ENCODE results near the gene TUNAR. TPM values are rescaled to one million over a fixed set of nuclear protein-coding genes. Genes with fewer than 3 reads are reported as not detected.

Gene TUNAR
- total RNA-seq, 2 donors from 2014 or later = 26.2 to 30.0 TPM

DNA sequence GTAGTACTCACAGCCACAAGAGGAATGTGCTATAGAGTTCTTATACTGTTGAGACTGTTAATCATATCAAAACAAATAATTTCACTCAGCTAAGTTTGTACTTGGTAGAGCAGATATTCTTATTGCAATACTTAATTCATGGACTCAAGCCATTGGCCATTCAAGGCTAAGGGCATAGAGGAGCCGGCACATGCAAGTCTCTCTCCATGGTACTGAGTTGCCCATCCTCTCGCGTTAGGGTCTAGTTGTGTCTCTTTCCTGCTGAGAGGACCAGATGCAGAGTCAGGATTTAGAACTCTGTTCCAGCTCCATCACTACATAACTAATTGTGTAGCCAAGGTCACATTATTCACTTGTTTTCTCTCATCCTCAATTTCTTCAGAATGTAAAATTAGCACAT, 14.4 kb upstream of the TUNAR start:
- TF ChIP-seq, protein P1, sequence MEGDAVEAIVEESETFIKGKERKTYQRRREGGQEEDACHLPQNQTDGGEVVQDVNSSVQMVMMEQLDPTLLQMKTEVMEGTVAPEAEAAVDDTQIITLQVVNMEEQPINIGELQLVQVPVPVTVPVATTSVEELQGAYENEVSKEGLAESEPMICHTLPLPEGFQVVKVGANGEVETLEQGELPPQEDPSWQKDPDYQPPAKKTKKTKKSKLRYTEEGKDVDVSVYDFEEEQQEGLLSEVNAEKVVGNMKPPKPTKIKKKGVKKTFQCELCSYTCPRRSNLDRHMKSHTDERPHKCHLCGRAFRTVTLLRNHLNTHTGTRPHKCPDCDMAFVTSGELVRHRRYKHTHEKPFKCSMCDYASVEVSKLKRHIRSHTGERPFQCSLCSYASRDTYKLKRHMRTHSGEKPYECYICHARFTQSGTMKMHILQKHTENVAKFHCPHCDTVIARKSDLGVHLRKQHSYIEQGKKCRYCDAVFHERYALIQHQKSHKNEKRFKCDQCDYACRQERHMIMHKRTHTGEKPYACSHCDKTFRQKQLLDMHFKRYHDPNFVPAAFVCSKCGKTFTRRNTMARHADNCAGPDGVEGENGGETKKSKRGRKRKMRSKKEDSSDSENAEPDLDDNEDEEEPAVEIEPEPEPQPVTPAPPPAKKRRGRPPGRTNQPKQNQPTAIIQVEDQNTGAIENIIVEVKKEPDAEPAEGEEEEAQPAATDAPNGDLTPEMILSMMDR (conservative IDR thresholded peaks at IDR 0.05) = no peak
- H3K4me3 Mint-ChIP-seq = no peak overlapping the region
- no peaks in the 10 kb centered on the region for H3K9me3 ChIP-seq (ENCODE audit: control insufficient read depth, low read length)
- no peaks in the 10 kb centered on the region for H3K4me1 ChIP-seq (ENCODE audit: control insufficient read depth, insufficient read depth, low read length)
- no peak overlapping the region for H3K4me3 ChIP-seq (ENCODE audit: low read length)
- peaks cover 12% of the 10 kb centered on the region for H3K27me3 Mint-ChIP-seq (ENCODE audit: insufficient read depth)
- DNase-seq = peak; percentile 73
- H3K27me3 ChIP-seq (ENCODE audit: control insufficient read depth, insufficient read depth, low read length, poor library complexity, severe bottlenecking) = no peaks in the 10 kb centered on the region
- no peak overlapping the region for H3K27ac Mint-ChIP-seq
- H3K27ac ChIP-seq (ENCODE audit: low read depth, low read length) = no peak overlapping the region
- H3K9me3 Mint-ChIP-seq = peaks cover 3% of the 10 kb centered on the region
- H3K9ac ChIP-seq (ENCODE audit: extremely low read depth, low read length, poor library complexity, severe bottlenecking) = no peak overlapping the region
- no peaks in the 10 kb centered on the region for H3K36me3 ChIP-seq (ENCODE audit: control insufficient read depth, insufficient read depth, low read length)
- H3K36me3 Mint-ChIP-seq (ENCODE audit: low read depth) = no peaks in the 10 kb centered on the region
- no peaks in the 10 kb centered on the region for H3K4me1 Mint-ChIP-seq
- WGBS, 2 experiments (ENCODE audit: insufficient coverage in 1 of 2, insufficient read length in 1 of 2) = 9 to 30% methylated on average over 3 of the region's 3 CpGs

GRCh38 chr14:95863295-95863694, 13.3 kb upstream of the TUNAR start:
- H3K9me3 Mint-ChIP-seq = peaks cover 3% of the 10 kb centered on the region

DNA sequence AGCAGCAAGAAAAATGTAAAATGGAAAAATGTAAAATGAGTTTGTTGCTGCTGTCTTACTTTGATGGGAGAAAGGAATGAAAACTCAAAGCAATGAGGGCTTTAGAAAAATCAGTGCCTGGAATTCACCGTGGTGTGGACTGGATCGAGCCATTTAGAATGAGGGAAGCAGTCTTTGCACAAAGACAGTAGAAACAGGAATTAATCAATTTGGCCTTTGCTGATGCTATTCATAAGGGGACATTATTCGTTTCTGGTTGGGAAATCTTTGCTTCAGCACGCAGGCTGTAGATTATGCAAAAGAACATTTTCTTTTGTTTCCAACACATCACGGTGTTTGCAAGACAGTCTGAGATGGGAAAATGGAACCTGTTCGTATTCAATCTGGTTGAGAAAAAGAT, 6.9 kb upstream of the TUNAR start:
- H3K27me3 ChIP-seq (ENCODE audit: control insufficient read depth, insufficient read depth, low read length, poor library complexity, severe bottlenecking) = peaks cover 10% of the 10 kb centered on the region
- H3K36me3 Mint-ChIP-seq (ENCODE audit: low read depth) = no peaks in the 10 kb centered on the region
- no peaks in the 10 kb centered on the region for H3K4me1 ChIP-seq (ENCODE audit: control insufficient read depth, insufficient read depth, low read length)
- no peaks in the 10 kb centered on the region for H3K4me1 Mint-ChIP-seq
- H3K27ac Mint-ChIP-seq = no peak overlapping the region
- no peaks in the 10 kb centered on the region for H3K36me3 ChIP-seq (ENCODE audit: control insufficient read depth, insufficient read depth, low read length)
- peaks cover 25% of the 10 kb centered on the region for H3K27me3 Mint-ChIP-seq (ENCODE audit: insufficient read depth)
- H3K9ac ChIP-seq (ENCODE audit: extremely low read depth, low read length, poor library complexity, severe bottlenecking) = no peak overlapping the region
- TF ChIP-seq, protein P1 (conservative IDR thresholded peaks at IDR 0.05) = no peak
- H3K4me3 ChIP-seq (ENCODE audit: low read length) = no peak overlapping the region
- H3K9me3 Mint-ChIP-seq = peaks cover 3% of the 10 kb centered on the region
- no peak overlapping the region for H3K27ac ChIP-seq (ENCODE audit: low read depth, low read length)
- no peaks in the 10 kb centered on the region for H3K9me3 ChIP-seq (ENCODE audit: control insufficient read depth, low read length)
- 88 to 99% methylated on average over 6 of the region's 6 CpGs for WGBS, 2 experiments (ENCODE audit: insufficient coverage in 1 of 2, insufficient read length in 1 of 2)
- no peak overlapping the region for H3K4me3 Mint-ChIP-seq
- DNase-seq = no peak

More at GRCh38 chr14:95863295-95863694, 13.3 kb upstream of the TUNAR start:
- no peak overlapping the region for H3K9ac ChIP-seq (ENCODE audit: extremely low read depth, low read length, poor library complexity, severe bottlenecking)
- H3K27me3 ChIP-seq (ENCODE audit: control insufficient read depth, insufficient read depth, low read length, poor library complexity, severe bottlenecking) = peaks cover 6% of the 10 kb centered on the region
- no peak overlapping the region for H3K27ac ChIP-seq (ENCODE audit: low read depth, low read length)
- Mint-ChIP-seq H3K36me3 (ENCODE audit: low read depth) (no peaks in the 10 kb centered on the region), H3K4me1 (no peaks in the 10 kb centered on the region), H3K27ac (no peak overlapping the region), H3K27me3 (ENCODE audit: insufficient read depth) (peaks cover 16% of the 10 kb centered on the region), H3K4me3 (no peak overlapping the region)
- H3K4me1 ChIP-seq (ENCODE audit: control insufficient read depth, insufficient read depth, low read length) = no peaks in the 10 kb centered on the region
- no peaks in the 10 kb centered on the region for H3K36me3 ChIP-seq (ENCODE audit: control insufficient read depth, insufficient read depth, low read length)
- no peak for DNase-seq
- TF ChIP-seq, protein P1 (conservative IDR thresholded peaks at IDR 0.05) = no peak
- WGBS, 2 experiments (ENCODE audit: insufficient coverage in 1 of 2, insufficient read length in 1 of 2) = 96 to 100% methylated on average over 2 to 4 of the region's 4 CpGs
- no peaks in the 10 kb centered on the region for H3K9me3 ChIP-seq (ENCODE audit: control insufficient read depth, low read length)
- H3K4me3 ChIP-seq (ENCODE audit: low read length) = no peak overlapping the region

Measured in endodermal cell (in vitro differentiated cells).